HG03064 (cell line): ENCODE results near the gene PLCZ1.
"Not testable (repeated sequence)": the region's sequence is repeated elsewhere in the genome, so short reads cannot be mapped to it uniquely, and the experiment has no call there.

Source experiments
- ATAC-seq: cut with Tn5 transposase; IDR thresholded peaks from one replicate; pipeline ENCODE4 v1.9.1; 2021; ENCODE audit warnings: low read depth; ENCODE audit not compliant: unreplicated experiment

The PLCZ1 gene

GRCh38 chr12:18737819-18738218, at the start of gene PLCZ1, which contains the start of gene CAPZA3:
Gene PLCZ1 (minus strand): TSS chr12:18738012. CDS start chr12:18737371, 641 bp downstream.
Gene CAPZA3 (plus strand): TSS chr12:18738119. CDS start chr12:18738269, 150 bp downstream.
- ATAC-seq = no peak

GRCh38 chr12:18785465-18785864, 47.7 kb upstream of the PLCZ1 start:
- ATAC-seq = not testable (repeated sequence)

- ATAC-seq = no peak
Observed at GRCh38 chr12:18782827-18783226, 45.0 kb upstream of the PLCZ1 start.

GRCh38 chr12:18766479-18766878, 28.7 kb upstream of the PLCZ1 start:
- ATAC-seq = not testable (repeated sequence)

- no peak for ATAC-seq
Observed at GRCh38 chr12:18755341-18755740, 17.5 kb upstream of the PLCZ1 start.

- ATAC-seq = no peak
Observed at GRCh38 chr12:18754124-18754707, 16.4 kb upstream of the PLCZ1 start.

GRCh38 chr12:18753481-18754123, 15.8 kb upstream of the PLCZ1 start:
- no peak for ATAC-seq

- no peak for ATAC-seq
Observed at GRCh38 chr12:18752947-18753346, 15.1 kb upstream of the PLCZ1 start.

GRCh38 chr12:18752280-18752920, 14.6 kb upstream of the PLCZ1 start:
- no peak for ATAC-seq

GRCh38 chr12:18751866-18752265, 14.1 kb upstream of the PLCZ1 start:
- ATAC-seq = no peak

GRCh38 chr12:18750085-18750484, 12.3 kb upstream of the PLCZ1 start:
- ATAC-seq = no peak

- no peak for ATAC-seq
Observed at GRCh38 chr12:18749386-18749957, 11.7 kb upstream of the PLCZ1 start.

- ATAC-seq = no peak
Observed at GRCh38 chr12:18747895-18748294, 10.1 kb upstream of the PLCZ1 start.

GRCh38 chr12:18731156-18731555, 6.7 kb downstream of the PLCZ1 start:
- no peak for ATAC-seq

- no peak for ATAC-seq
Observed at GRCh38 chr12:18723752-18724151, 14.1 kb downstream of the PLCZ1 start.

GRCh38 chr12:18721452-18721851, 16.4 kb downstream of the PLCZ1 start:
- ATAC-seq = no peak

GRCh38 chr12:18720690-18721089, 17.1 kb downstream of the PLCZ1 start:
- no peak for ATAC-seq

GRCh38 chr12:18719922-18720510, 17.8 kb downstream of the PLCZ1 start:
- ATAC-seq = no peak

- no peak for ATAC-seq
Observed at GRCh38 chr12:18718462-18718861, 19.4 kb downstream of the PLCZ1 start.

GRCh38 chr12:18716236-18716635, 21.6 kb downstream of the PLCZ1 start:
- ATAC-seq = no peak

- ATAC-seq = no peak
Observed at GRCh38 chr12:18706798-18707197, 31.0 kb downstream of the PLCZ1 start.
